HCEC 1CT (cell line): ENCODE results near the gene LRRC37A.
"Not testable (repeated sequence)": the region's sequence is repeated elsewhere in the genome, so short reads cannot be mapped to it uniquely, and the experiment has no call there.

ENCODE experiments used
- DNase-seq: peaks from one replicate; pipeline ENCODE4 v3.0.0-alpha.2; 2017

LRRC37A gene

GRCh38 chr17:46290906-46291546 lies 3.9 kb upstream of the LRRC37A start:
- DNase-seq = not testable (repeated sequence)

GRCh38 chr17:46291618-46292017 lies 3.3 kb upstream of the LRRC37A start:
- not testable (repeated sequence) for DNase-seq

- DNase-seq = not testable (repeated sequence)
These were observed 46.3 kb downstream of the LRRC37A start for GRCh38 chr17:46341220-46341619.

- DNase-seq = not testable (repeated sequence)
These were observed 47.2 kb downstream of the LRRC37A start for GRCh38 chr17:46342131-46342530.

DNA sequence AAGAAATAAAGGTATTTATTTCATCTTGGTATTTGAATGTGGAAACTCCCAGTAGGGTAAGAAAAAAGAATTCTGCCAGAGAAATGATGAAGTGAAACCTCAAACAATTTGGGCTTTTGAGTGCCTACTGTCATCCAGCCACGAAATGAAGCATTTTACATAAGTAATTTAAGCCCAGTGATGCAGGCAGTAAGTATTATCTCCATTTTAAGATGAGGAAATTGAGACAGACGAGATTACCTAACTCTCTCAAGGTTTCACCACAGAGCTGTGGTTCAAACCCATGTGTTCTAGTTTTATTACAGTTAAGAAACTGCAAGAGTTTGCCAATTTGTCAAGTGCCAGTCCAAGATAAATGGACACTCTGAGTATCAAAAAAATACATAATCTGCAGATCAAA lies 53.4 kb downstream of the LRRC37A start:
- DNase-seq = not testable (repeated sequence)

GRCh38 chr17:46349060-46349459 lies 54.1 kb downstream of the LRRC37A start:
- not testable (repeated sequence) for DNase-seq

- not testable (repeated sequence) for DNase-seq
These were observed 58.9 kb downstream of the LRRC37A start for GRCh38 chr17:46353856-46354255.

DNA sequence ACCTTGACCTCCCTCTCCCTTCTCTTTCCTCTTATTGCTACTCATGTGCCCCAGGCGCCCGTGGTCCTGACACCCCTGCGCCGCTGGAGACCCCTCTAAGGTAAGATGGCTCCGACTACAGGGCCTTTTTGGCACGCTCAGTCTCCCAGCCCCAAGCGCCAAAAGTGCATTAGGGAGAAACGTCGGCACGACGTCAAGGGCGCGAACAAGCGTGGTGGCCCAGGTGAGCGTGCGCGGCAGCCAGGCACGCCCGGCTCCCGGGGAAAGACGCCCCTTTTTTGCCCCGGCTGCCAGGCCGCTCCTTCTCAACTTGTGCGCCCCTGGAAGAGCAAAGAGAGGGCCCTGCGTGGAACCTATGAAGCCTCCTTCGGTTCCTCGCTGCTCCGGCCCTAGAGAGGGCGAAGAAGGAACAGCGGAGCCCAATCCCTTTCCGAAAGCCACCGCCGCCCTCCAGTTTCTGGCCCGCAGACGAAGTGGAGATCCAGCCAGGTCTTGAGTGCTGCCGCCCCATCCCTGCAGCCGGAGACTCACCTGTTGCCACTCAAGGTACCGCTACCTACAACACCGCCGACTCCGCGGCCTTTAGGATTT lies 66.3 kb downstream of the LRRC37A start:
- not testable (repeated sequence) for DNase-seq

DNA sequence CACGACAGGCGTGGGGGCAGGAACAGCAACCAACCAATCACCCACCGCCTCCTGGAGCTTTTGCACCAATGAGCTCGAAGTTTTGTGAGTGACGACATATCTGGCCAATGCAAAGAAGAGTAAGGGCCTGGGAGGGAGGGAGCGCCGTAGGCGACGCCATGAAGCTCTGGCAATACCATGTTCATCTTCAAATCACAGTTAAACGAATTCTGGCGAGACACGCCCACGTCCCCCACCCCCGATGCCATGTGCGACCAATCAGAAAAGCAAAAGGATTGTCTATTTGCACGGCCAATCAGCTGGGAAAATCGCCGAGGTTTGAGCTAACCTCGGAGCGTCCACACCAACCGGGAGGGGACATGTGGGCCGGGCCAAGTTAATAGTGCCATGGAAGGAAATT lies 66.8 kb downstream of the LRRC37A start, which contains the start of gene ARL17B:
Gene ARL17B (minus strand): TSS at position 12 of the 400 bp plus-strand sequence. CDS start 3,369 bp downstream, outside the sequence.
- DNase-seq = not testable (repeated sequence)

DNA sequence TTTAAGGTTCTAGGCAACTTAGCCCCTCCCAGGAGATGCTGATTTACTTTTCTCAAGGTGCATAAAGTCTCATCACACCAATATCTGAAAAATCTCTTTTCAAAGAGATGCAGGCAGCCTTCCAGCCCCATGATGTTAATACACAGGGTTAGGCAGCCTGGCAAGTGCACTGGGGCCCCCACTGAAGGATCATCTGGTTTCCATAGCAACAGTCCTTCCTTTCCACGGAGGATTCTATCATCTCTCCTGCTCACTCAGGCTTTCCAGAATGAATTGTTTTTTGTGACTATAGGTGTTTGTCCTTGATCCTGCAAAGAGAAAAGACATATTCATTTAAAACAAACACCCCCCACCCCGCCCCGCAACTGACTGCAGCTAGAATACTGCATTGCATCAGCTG lies 72.6 kb downstream of the LRRC37A start:
- DNase-seq = not testable (repeated sequence)

DNA sequence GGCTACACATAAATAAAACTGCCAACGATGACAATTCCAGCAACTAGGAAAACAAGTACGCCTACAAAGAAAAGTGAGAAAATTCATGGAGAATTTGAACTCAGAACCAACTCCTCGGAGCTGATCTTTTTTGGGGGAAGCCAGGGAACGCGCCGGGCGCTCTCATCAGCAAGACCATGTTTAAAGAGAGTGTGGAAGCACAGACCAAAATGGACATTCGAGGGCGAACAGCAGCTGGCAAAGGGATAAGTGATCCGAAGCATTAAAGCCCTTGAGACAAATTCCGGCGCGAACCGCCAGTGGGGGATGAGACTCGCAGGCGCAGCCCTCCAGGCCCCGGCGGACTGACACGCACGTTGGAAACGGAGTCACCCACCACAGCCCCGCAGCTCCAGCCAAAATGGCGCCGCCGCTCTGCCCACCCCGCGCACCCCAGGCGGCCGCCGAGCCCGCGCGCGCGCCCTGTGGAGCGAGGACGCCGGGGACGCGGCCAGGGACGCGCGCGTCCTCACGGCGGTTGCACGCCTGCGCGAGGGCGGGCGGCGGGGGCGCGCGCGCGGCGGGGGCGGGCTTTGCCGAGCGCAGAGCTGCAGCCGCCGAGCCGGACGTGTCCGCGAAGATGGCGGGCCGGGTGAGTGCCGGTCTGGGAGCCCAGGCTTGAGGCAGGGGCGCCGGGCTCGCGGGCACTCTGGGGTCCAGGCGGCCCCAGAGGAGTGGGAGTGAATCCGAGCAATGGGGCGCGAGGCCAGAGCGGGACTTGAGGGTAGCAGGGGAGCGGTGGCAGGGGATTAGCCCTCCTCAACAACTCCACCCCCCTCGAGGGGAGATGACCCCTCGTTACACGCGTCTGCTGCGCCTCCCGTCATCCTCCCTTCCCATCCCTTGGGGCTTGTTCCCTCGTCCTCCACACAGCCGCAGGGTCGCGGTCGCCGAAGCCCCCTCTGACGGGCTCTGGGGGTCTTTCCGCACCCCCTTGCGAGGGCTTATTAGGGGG lies 77.6 kb downstream of the LRRC37A start:
- DNase-seq = not testable (repeated sequence)

GRCh38 chr17:46373418-46373817 lies 78.5 kb downstream of the LRRC37A start:
- DNase-seq = not testable (repeated sequence)

- not testable (repeated sequence) for DNase-seq
These were observed 88.2 kb downstream of the LRRC37A start for GRCh38 chr17:46383118-46383517.

DNA sequence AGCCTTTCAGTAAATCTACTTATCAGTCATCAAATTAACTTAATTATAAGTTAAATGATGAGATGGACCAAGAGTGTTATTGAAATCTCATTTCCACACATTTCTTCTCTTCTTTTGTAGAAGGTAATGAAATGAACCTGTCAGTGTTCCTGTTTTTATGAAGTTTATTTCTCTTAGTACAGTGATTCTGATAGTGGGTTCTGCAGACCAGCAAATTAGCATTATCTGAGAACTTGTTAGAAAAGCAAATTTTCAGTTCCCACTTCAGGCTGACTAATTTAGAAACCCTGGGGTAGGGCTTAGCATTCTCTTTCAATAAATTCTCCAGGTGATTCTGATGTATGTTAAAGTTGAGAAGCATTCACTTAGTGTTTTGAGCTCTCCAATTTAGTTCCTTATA lies 90.6 kb downstream of the LRRC37A start:
- DNase-seq = not testable (repeated sequence)
